ENCODE results near the gene FADS3.
A peak's percentile ranks its signal among the peaks of the same experiment; 100 is the strongest.

The FADS3 gene

DNA sequence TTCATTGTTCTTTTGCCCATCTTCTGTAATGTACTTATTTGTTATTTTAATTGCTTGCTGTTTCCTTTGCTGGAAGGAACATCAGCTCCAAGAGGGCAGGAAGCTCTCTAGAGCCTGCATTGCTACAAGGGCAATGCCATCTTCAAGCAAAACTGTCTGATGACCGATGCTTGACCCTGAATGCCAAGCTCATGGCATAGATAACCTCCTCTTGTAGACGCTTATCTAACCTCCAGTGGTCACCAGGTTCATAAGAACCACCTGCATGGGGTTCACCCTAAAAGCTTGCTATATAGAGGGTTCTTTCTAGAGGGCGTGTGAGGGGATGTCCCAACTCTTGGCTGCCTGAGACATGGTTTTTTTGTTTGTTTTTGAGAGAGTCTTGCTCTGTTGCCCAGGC is 16.5 kb downstream of the FADS3 start:
- DNase-seq = no peak

DNA sequence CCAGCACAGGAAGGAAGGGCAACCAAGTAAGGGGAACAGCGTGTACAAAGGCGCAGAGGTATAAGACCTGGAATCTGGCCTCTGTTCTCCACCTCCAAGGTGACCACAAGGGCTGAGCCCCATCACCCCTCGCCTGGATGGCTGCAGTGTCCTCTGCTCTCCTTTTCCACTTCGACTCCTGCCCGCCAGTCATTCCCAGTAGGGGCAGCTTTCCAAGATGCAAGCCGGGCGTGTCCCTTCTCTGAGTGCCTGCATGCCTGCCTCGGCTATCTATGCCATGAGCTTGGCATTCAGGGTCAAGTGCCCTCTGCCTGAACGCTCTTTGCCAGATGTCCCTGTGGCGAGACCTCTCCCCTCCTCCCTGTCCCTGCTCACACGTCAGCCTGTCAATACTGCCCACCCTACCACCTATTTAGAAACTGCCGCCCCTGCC is 17.0 kb downstream of the FADS3 start:
- DNase-seq = no peak

DNA sequence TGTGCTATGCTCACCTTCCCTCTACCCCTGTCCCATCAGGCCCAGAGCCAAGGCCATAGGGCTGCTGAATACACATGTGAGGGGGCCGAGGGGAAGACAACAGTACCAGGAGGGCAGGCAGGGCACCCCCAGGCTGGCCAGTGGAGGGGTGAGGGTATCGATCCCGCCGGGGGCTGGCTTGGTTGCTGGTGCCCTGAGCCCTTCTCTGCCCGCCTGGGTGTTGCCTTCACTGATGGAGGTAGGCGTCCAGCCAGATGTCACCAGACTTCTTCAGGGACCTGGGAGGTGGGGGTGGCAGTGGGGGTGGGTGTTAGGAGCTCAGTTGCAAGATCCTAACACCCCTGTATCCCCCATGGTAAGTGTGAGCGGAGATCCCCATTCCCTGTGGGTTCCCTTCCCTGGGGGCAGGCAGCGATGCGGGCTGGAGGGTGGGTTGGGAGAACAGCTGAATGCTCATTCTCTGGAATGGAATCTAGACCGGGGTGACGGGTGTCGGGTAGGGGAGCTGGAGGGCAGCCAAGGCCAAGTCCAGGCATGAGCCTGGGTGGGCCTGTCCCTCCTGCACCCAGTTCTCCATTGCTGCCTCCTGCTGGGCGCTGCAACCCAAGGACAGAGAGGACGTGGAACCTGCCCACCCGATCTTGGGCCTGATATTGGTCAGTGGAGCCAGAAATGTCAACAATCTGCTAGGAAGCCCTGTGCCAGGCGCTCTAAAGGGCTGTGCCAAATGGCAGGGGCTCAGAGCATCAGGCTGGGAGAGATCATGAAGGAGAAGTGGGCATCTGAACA is 17.6 kb downstream of the FADS3 start:
- no peak for DNase-seq

DNA sequence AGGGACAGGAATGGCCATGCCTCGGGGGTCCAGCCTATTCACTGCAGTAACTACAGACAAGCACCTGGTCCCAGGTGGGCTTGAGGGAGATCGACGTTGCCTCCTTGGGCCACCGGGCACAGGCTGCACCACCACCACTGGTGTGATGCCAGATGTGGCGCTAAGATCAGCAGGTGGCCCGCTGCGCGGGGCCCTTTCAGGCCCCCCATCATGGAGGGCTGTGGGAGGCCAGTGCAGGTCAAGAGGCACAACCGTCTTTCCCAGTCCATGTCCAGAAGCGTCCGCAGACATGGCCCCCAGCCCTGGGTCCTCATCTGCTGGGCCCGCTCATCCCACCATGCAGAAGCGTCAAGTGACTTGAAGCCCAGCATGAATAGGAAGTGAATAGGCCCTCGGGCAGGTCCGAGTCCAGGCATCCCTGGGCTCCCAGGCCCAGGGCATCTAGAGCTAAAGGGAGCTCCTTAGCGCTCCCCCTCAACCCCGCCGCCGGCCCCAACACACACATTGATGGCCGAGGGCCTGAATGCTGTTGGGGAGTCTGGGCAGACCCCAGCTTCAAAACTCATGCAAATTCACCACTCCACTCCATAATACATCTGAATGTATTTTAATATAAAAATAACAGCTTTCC is 18.3 kb downstream of the FADS3 start:
- no peak for DNase-seq

DNA sequence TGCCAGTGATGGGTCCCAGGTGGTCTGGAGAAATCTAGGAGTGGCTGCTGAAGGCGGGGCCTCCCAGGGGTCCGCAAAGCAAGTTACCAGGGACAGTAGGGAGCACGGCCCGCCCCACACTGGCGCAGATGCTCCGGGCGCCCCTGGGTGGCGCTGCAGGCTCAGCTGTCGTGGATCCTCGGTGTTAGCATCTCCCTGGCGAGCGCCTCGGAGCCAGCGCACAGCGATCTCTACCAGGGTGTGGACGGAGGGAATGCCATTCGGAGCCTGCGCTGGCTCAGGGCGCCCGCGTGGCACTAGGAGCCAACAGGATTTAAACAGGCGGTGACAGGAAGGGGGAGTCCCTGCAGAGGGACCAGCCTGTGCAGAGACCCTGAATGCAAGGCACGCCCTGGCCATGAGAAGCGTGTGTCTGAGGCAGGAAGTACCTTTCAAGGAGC is 20.2 kb downstream of the FADS3 start:
- peak; percentile 65 for DNase-seq

DNA sequence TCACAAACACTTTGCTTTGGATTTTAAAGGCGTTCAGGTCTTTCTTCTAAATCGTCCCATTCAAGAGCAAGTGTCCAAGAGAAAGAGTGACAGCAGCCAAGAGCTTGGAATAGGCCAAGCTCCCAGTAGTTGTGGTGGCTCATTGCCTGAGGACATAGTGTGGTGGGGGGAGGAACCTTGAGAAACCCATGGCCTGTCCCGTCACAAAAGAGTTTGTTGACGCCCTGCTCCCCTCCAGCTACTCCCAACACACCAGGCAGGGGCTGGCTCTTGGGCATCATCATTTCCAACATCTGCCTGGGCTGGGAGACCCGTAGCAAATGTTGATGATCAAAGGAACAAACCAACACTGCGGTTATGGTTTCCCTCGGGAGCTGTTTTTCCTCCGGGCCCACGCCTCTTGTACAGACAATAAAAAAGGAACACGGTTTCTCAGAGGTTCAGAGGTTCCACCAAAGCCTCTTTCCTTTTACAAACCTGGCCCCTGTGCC is 20.8 kb downstream of the FADS3 start:
- no peak for DNase-seq

DNA sequence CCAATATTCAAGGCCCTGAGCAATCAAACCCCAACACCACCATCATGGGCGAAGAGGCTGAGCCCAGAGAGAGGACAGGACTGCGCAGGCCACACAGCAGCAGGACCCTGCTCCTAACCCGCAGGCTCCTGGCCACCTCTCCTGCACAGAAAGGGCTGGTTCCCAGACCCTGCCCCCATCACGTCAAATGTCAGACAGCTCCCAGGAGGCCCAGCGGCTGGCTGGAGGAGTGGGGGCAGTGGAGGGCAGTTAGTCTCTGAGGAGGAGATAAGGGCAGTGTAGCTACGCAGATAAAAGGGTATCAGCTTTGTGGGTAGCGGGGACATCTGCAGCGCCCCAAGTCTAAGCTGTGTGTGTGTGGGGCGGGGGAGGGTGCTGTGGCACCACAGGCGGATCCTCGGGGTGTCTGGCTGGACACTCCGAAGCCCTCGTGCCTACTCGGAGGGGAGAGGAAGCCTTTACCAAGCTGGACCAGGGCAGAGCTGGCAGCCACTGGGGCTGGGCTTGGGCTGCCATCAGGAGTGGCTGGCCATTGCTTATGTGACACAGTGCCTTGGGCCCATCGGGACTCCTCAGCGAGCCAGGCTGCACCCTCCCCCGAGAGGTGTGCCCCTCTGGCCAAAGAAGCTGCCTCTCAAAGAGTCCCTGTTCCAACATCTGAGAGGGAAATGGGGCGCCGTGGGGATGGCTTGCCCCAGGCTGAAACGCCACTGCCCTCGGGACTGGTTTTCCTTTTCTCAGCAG is 21.5 kb downstream of the FADS3 start:
- DNase-seq = no peak

DNA sequence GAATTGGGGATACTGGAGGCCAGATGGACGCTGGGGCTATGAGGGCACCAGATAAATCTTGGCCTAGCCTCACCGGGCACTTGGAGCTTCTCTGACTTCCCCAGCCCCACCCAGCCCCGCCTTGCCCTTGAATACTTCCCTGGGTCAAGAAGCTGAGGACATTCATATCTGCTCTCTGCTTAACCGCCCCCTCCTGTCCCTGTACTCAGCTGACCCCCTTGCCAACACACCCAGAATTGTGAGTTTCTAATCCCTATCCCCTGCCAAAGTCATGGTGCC is 22.0 kb downstream of the FADS3 start:
- no peak for DNase-seq

DNA sequence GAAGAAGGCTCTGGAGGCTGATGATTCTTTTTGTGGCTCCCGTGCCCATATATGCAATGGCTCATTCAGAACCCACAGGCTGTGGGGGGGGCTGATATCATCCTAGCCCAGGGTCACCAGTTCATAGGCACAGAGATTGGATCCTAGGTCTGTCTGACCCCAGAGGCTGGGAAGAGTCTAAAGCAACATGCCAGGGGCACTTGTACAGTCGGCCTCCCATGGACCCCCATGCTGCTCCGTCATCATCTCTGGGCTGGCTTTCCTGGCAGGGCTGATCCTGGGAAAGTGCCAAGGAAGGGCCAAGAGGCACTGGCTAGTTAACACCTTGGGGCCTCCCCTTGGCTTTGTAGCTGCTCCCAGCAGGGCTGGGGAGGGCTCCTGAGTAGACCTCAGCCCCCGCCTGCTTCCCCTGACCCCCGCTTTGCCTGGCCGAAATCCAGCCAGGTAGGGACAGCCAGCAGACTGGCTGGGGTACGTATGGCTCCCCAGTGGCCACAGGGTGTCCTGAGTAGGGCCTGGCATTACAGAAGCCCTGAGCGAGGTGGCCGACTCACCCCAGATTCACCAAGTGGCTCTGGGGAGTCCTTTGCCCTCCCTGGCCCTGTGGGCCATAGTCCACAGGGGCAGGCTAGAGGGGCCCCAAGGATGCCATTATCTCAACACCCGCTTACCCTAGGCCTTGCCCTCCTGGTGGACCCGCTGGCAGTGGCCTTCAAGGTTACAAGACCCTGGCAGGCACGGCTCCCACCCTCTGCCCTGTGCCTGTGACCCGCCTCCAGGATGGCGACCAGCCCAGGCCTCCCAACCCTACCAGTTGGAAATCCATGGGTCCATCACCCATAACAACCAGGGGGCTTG is 22.5 kb downstream of the FADS3 start:
- no peak for DNase-seq

DNA sequence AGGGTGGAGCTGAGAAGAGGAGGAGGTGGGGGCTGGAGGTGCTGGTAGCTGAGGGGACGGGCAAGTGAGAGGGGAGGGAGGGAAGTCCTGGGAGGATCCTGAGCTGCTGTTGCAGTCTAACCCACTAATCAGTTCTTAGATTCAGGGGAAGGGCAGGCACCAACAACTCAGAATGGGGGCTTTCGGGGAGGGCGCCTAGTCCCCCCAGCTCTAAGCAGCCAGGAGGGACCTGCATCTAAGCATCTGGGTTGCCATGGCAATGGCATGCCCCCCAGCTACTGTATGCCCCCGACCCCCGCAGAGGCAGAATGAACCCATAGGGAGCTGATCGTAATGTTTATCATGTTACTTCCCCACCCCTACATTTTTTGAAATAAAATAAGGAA is 24.4 kb downstream of the FADS3 start:
- no peak for DNase-seq

DNA sequence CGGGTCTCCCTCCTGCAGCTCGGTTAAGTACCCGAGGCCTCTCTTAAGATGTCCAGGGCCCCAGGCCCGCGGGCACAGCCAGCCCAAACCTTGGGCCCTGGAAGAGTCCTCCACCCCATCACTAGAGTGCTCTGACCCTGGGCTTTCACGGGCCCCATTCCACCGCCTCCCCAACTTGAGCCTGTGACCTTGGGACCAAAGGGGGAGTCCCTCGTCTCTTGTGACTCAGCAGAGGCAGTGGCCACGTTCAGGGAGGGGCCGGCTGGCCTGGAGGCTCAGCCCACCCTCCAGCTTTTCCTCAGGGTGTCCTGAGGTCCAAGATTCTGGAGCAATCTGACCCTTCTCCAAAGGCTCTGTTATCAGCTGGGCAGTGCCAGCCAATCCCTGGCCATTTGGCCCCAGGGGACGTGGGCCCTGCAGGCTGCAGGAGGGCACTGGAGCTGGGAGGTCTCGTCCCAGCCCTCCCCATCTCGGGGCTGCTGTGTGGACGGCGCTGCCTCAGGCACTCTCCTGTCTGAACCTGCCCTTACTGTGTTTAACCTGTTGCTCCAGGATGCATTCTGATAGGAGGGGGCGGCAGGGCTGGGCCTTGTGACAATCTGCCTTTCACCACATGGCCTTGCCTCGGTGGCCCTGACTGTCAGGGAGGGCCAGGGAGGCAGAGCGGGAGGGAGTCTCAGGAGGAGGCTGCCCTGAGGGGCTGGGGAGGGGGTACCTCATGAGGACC is 25.0 kb downstream of the FADS3 start:
- no peak for DNase-seq

DNA sequence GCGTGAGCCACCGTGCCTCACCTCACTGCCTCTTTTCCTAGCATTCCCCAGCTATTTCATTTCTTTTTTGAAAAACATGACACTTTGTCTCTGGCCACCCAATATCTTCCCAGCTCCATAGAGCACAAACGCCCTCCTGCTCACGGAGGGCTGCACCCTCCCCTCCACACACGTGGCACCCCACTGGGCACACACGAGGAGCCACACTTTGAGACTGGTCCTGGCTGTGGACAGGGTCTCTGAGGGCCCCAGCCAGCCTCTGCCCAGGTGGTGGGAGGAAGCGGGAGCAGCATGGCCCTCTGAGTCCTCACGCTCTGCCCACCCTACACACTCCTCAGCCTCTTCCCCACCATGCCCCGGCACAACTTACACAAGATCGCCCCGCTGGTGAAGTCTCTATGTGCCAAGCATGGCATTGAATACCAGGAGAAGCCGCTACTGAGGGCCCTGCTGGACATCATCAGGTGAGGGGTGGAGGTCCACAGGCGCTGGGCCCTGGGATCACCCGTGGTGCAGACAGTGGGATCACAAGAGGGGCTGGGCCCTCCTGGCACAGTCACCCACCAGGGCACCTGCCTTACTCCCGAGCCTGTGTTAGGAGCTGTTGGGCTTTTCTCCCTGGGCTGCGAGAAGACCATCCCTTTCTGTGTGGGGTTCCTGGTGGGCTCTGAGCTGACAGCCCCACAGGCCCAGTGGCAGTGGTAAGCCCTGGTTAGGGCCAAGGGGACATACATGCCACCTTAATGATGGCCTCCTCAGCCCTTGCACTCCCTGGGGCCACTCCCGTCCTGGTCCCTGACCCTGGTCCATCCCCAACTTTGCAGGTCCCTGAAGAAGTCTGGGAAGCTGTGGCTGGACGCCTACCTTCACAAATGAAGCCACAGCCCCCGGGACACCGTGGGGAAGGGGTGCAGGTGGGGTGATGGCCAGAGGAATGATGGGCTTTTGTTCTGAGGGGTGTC is 26.2 kb downstream of the FADS3 start:
- DNase-seq = no peak

DNA sequence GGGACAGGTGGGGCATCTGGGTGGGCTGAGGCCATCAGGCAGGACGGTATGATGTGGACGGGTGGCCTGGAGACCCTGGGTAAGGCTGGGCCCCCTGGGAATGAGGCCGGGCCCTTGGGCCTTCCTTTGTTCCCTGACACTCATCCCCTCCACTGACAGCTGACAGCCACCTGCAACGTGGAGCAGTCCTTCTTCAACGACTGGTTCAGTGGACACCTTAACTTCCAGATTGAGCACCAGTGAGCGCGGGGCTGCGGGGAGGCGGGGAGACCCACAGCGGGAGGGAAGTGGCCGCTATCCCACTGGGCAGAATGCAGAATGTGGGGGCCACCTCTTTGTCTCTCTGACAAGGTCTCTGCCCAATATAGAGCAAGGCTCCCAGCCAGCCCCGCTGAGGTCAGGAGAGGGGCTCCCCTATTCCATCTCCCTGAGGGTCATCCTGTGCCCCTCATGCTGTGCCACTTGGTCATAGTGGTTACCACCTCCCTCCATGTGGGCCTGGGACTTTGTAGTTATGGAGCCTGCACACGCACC is 27.7 kb downstream of the FADS3 start:
- DNase-seq = no peak

DNA sequence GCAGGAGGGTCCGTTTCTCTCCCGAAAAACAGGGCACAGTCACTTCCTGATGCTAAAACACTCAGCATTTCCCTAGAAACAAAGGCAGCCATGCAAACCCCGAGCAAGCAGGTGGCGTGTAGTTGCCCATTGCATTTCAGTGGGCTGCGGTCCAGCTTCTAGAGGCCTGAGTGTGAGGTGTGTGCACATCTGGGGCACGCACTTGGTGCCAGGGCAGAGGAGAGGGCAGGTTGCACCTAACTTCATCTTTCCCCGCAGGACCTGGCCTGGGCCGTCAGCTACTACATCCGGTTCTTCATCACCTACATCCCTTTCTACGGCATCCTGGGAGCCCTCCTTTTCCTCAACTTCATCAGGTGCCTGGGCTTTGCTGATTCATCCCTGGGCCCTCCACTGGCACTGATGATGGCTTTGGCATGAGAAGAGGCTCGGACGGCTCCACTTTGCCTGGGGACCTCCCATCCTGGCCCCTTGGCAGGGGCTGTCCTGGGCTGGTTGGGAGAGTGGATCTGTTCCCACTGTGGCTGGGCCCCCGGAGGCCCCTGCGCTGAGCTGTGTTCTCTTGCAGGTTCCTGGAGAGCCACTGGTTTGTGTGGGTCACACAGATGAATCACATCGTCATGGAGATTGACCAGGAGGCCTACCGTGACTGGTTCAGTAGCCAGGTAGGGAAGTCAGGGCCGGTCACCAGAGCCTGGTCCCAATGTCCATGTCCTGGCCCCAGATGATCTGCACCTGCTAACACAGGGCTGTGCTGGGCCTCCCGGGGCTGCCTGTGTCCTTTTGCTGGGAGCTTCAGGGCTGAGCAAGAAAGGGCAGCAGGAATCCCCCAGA is 28.4 kb downstream of the FADS3 start:
- DNase-seq = no peak

DNA sequence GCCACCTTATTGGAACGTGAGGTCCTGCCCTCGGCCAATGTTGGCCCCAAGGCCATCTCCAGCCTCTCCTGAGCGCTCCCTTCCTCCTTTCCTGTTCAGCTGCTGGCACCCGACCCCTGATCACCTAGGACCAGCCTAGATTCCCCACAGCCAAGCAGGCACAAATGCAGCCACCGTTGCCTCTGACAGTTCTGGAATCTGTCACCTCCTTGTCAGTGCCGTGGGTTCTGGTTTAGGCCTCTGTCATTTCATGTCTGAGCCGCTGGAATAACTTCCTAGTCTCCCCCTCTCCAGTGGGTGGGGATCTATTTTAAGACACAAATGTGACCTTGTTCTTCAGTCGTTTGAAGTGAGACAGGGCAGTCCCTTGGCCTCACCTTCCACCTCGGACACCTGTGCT is 29.7 kb downstream of the FADS3 start:
- no peak for DNase-seq

DNA sequence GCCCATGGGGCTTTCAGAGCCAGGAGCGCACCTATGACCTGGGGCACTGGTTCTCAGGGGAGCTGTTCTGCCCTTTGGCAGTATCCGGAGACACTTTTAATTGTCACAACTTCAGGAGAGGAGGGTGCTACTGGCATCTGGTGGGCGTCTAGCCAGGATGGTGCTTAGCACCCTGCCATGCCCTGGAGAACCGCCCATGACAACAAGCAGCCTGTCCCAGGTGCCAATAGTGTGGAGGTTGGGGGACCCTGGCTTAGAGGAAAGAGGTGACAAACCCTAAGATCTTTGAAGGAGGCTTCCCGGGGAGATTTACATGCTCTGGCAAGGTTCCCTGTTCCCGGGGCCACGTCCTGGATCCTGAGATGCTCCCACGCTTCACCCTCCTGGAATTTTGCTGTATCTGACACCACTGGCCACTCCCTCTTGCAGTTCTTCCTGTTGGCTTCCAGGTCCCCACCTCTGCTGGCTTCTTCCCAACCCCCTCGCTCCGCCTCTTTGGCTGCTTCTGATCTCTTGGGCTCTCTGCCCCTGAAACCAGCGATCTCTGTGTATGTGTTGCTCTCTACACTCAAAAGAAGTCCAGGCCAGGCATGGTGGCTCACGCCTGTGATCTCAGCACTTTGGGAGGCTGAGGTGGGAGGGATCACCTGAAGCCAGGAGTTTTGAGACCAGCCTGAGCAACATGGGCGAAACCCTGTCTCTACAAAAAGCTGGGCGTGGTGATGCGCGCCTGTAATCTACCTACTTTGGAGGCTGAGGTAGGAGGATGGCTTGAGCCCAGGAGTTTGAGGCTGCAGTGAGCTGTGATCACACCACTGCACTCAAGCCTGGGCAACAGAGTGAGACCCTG is 31.1 kb downstream of the FADS3 start:
- DNase-seq = no peak

DNA sequence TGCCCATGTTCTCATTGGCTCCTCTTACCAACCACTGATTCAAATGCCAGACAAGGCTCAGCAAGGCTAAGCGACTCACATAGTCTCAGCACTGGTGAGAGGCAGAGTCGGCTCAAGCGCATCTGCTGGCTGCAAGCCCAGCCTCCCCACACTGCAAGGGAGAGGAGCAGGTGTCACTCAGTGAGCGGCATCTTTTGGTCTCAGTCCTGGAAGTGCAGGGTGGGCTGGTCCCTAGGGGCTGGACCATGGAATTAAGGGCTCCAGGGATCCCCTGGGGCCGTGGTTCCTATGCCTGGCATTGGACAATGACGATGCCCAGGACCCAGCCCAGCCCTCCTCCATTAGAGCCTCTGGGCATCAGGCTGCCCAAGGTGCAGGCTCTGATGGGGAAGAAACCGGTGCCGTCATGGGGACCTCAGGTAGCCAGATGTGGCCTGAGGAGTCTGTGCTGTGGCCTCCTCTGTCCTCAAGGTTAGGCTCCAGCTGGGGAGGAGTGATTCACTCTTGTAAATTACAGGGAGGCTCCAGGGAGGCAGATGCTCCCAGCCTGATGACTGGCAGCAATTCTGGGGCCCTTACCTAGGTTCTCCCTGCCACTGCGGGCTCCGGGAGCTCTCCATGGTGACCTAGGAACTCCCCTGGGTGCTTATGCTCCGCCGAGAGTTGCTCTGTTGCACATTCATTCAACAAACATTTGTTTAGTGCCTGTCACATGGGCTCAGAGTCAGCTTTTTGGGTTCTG is 35.2 kb downstream of the FADS3 start:
- DNase-seq = no peak

Data from stimulated activated CD4-positive, alpha-beta T cell treated with anti-CD3 and anti-CD28 coated beads, Interleukin-4, amount 100 ng/mL, for 24 hours (primary cell).